MM.1S (cell line): ENCODE measurements around the gene LARGE1.

Source experiments
- DNase-seq: peaks from one replicate; pipeline ENCODE4 v3.0.0-alpha.2; 2015
- H2AFZ ChIP-seq: fragments of 300-600 bp; sonication (generic); 2 replicates; pipeline ENCODE4 v1.6.0; 2016; ENCODE audit warnings: antibody characterized with exemption, low read length
- H3F3A ChIP-seq: fragments of 300-600 bp; sonication (generic); 2 replicates; pipeline ENCODE4 v1.6.1; 2016; ENCODE audit warnings: mild to moderate bottlenecking, antibody characterized with exemption, low read length, moderate library complexity, mixed read lengths; ENCODE audit not compliant: insufficient read depth
- H3K27ac ChIP-seq: fragments of 300-600 bp; sonication (generic); 2 replicates; pipeline ENCODE4 v1.5.1; 2016; ENCODE audit warnings: mild to moderate bottlenecking, low read length
- H3K27me3 ChIP-seq: fragments of 300-600 bp; sonication (generic); replicated peaks from 2 replicates; pipeline ENCODE4 v1.6.0; 2016; ENCODE audit warnings: low read length; ENCODE audit not compliant: insufficient read depth
- H3K36me3 ChIP-seq: fragments of 300-600 bp; sonication (generic); replicated peaks from 2 replicates; pipeline ENCODE4 v1.6.1; 2016; ENCODE audit warnings: mild to moderate bottlenecking, low read length, mixed read lengths; ENCODE audit not compliant: insufficient read depth
- H3K4me1 ChIP-seq: fragments of 300-600 bp; sonication (generic); 2 replicates; pipeline ENCODE4 v1.6.1; 2016; ENCODE audit warnings: low read length, mixed read lengths
- H3K4me2 ChIP-seq: fragments of 300-600 bp; sonication (generic); 2 replicates; pipeline ENCODE4 v1.6.0; 2016; ENCODE audit warnings: low read depth, low read length
- H3K4me3 ChIP-seq: fragments of 300-600 bp; sonication (generic); 2 replicates; pipeline ENCODE4 v1.5.1; 2016; ENCODE audit warnings: low read length, mixed read lengths
- H3K79me2 ChIP-seq: fragments of 300-600 bp; sonication (generic); 2 replicates; pipeline ENCODE4 v1.6.1; 2016; ENCODE audit warnings: mixed run types, low read length, mixed read lengths
- H3K9ac ChIP-seq: fragments of 300-600 bp; sonication (generic); 2 replicates; pipeline ENCODE4 v1.6.1; 2016; ENCODE audit warnings: low read length, mixed read lengths
- H3K9me2 ChIP-seq: fragments of 300-600 bp; sonication (generic); replicated peaks from 2 replicates; pipeline ENCODE4 v1.6.1; 2016; ENCODE audit warnings: mild to moderate bottlenecking, low read length, mixed read lengths; ENCODE audit not compliant: insufficient read depth
- H3K9me3 ChIP-seq: fragments of 300-600 bp; sonication (generic); replicated peaks from 2 replicates; pipeline ENCODE4 v1.6.1; 2016; ENCODE audit warnings: mild to moderate bottlenecking, low read length, mixed read lengths; ENCODE audit not compliant: insufficient read depth
- H4K20me1 ChIP-seq: fragments of 300-600 bp; sonication (generic); 2 replicates; pipeline ENCODE4 v1.6.1; 2016; ENCODE audit warnings: mild to moderate bottlenecking, low read length, moderate library complexity, mixed read lengths; ENCODE audit not compliant: insufficient read depth
- CTCF ChIP-seq: fragments of 300-600 bp; sonication (generic); IDR thresholded peaks from 2 replicates; pipeline ENCODE4 v1.5.1; 2016; ENCODE audit warnings: antibody characterized with exemption, low read length, mixed read lengths
- EZH2 ChIP-seq: fragments of 300-600 bp; sonication (generic); optimal IDR thresholded peaks from 2 replicates; pipeline ENCODE3; 2017; ENCODE audit warnings: low read depth, mild to moderate bottlenecking, antibody characterized with exemption, low read length, mixed read lengths
- EZH2phosphoT487 ChIP-seq: fragments of 300-600 bp; sonication (generic); IDR thresholded peaks from 2 replicates; pipeline ENCODE4 v1.6.1; 2018; ENCODE audit warnings: antibody characterized with exemption, low read length

Gene LARGE1

DNA sequence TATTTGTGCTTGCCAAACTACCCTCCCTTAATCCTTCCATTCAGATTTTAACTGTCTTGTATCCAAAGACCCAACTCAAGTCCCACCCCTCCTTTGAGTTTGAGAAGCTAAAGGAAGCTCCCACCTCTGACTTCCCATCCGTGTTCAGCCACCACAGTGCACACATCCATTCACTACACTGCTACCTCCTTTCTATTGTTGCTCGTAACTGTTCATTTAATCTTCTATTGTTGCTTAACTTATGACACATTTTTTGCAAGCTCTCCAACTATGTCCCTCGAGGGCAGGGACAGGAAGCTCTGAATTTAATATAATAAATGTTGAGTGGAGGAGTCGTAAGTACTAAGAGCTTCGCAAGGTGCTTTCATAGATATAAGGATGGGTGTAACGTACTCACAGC is 10.4 kb downstream of the LARGE1 start:
- peaks cover 99% of the 10 kb centered on the region for H3K79me2 ChIP-seq
- no peaks in the 10 kb centered on the region for H3K27me3 ChIP-seq
- H4K20me1 ChIP-seq: 0 out of 2 replicates have a peak, but pooled peaks cover 10% of the 10 kb centered on the region
- H3K9me2 ChIP-seq: no peaks in the 10 kb centered on the region
- no peaks in the 10 kb centered on the region; the same call in 1 of the 2 replicates for H3K36me3 ChIP-seq
- H3K9ac ChIP-seq: no peak overlapping the region
- H3K4me3 ChIP-seq: no peak overlapping the region
- H2AFZ ChIP-seq: no peak overlapping the region
- TF ChIP-seq EZH2: no peak
- H3K27ac ChIP-seq: no peak overlapping the region
- H3K9me3 ChIP-seq: no peaks in the 10 kb centered on the region
- H3F3A ChIP-seq: no peaks in the 10 kb centered on the region
- H3K4me1 ChIP-seq: no peaks in the 10 kb centered on the region
- no peak for DNase-seq
- H3K4me2 ChIP-seq: no peak overlapping the region

- Histone ChIP-seq H3K9me2 (no peaks in the 10 kb centered on the region), H3K4me2 (no peak overlapping the region), H3F3A (no peaks in the 10 kb centered on the region), H3K9ac (no peak overlapping the region), H2AFZ (no peak overlapping the region), H3K27me3 (no peaks in the 10 kb centered on the region), H3K9me3 (no peaks in the 10 kb centered on the region), H3K36me3 (no peaks in the 10 kb centered on the region; the same call in 1 of the 2 replicates), H3K79me2 (peaks cover 99% of the 10 kb centered on the region), H4K20me1 (0 out of 2 replicates have a peak, but pooled peaks cover 7% of the 10 kb centered on the region), H3K4me3 (no peak overlapping the region), H3K27ac (no peak overlapping the region), H3K4me1 (no peaks in the 10 kb centered on the region)
- no peak for DNase-seq
- no peak for TF ChIP-seq EZH2
- TF ChIP-seq CTCF: no peak
- no peak for TF ChIP-seq EZH2phosphoT487
Observed at GRCh38 chr22:33909075-33909458, 11.2 kb downstream of the LARGE1 start.

GRCh38 chr22:33908171-33909074 is 11.9 kb downstream of the LARGE1 start:
- Histone ChIP-seq H3K4me1 (no peaks in the 10 kb centered on the region), H3K9ac (no peak overlapping the region), H4K20me1 (0 out of 2 replicates have a peak, but pooled peaks cover 5% of the 10 kb centered on the region), H3K36me3 (no peaks in the 10 kb centered on the region; the same call in 1 of the 2 replicates), H3K27me3 (no peaks in the 10 kb centered on the region), H3K9me3 (no peaks in the 10 kb centered on the region), H3K27ac (no peak overlapping the region), H3K9me2 (no peaks in the 10 kb centered on the region), H2AFZ (no peak overlapping the region), H3K79me2 (peaks cover 99% of the 10 kb centered on the region), H3F3A (no peaks in the 10 kb centered on the region), H3K4me3 (no peak overlapping the region), H3K4me2 (no peak overlapping the region)
- TF ChIP-seq EZH2phosphoT487 (no peak), EZH2 (no peak), CTCF (no peak)
- no peak for DNase-seq

- no peaks in the 10 kb centered on the region for H3K9me2 ChIP-seq
- no peak overlapping the region for H3K4me3 ChIP-seq
- H4K20me1 ChIP-seq: 0 out of 2 replicates have a peak, but pooled peaks cover 5% of the 10 kb centered on the region
- H2AFZ ChIP-seq: no peak overlapping the region
- no peak overlapping the region for H3K27ac ChIP-seq
- no peaks in the 10 kb centered on the region for H3K9me3 ChIP-seq
- no peak for TF ChIP-seq EZH2
- TF ChIP-seq CTCF: no peak
- no peak for TF ChIP-seq EZH2phosphoT487
- H3K4me1 ChIP-seq: no peaks in the 10 kb centered on the region
- H3K36me3 ChIP-seq: no peaks in the 10 kb centered on the region; the same call in 1 of the 2 replicates
- H3K79me2 ChIP-seq: peaks cover 99% of the 10 kb centered on the region
- DNase-seq: no peak
- no peak overlapping the region for H3K9ac ChIP-seq
- H3F3A ChIP-seq: no peaks in the 10 kb centered on the region
- H3K4me2 ChIP-seq: no peak overlapping the region
- no peaks in the 10 kb centered on the region for H3K27me3 ChIP-seq
Observed at GRCh38 chr22:33906954-33907353, 13.3 kb downstream of the LARGE1 start.
